Chondrocyte (in vitro differentiated cells): ENCODE data around the gene RBM6. TPM values are rescaled to one million over a fixed set of nuclear protein-coding genes. Genes with fewer than 3 reads are reported as not detected.
A peak's percentile ranks its signal among the peaks of the same experiment; 100 is the strongest.
"Not testable (repeated sequence)": the region's sequence is repeated elsewhere in the genome, so short reads cannot be mapped to it uniquely, and the experiment has no call there.

Source experiments
- DNase-seq: peaks from one replicate; pipeline ENCODE4 v3.0.0; 2021; ENCODE audit warnings: mixed read lengths, low spot score
- H3K27ac Mint-ChIP-seq: one replicate; pipeline ENCODE4 v1.8.0; 2021; ENCODE audit warnings: mild to moderate bottlenecking, moderate library complexity, mixed read lengths; ENCODE audit not compliant: unreplicated experiment
- H3K27me3 Mint-ChIP-seq: 2 replicates; pipeline ENCODE4 v1.8.0; 2021; ENCODE audit warnings: low read depth, mixed read lengths
- H3K36me3 Mint-ChIP-seq: 2 replicates; pipeline ENCODE4 v1.8.0; 2021; ENCODE audit warnings: low read depth, mixed read lengths
- H3K4me1 Mint-ChIP-seq: 2 replicates; pipeline ENCODE4 v1.8.0; 2021; ENCODE audit warnings: low read depth, mild to moderate bottlenecking, mixed read lengths
- H3K4me3 Mint-ChIP-seq: one replicate; pipeline ENCODE4 v1.8.0; 2021; ENCODE audit warnings: mild to moderate bottlenecking, moderate library complexity, mixed read lengths; ENCODE audit not compliant: unreplicated experiment
- H3K9me3 Mint-ChIP-seq: 2 replicates; pipeline ENCODE4 v1.8.0; 2021; ENCODE audit warnings: low read depth, mixed read lengths
- total RNA-seq: library from RNA; stranded (reverse); gene quantifications from 3 replicates; pipeline ENCODE4 v1.2.1, GENCODE V29; 2021
- TF ChIP-seq, protein P1 (sequence below): fragments of 200-600 bp; sonication (generic); IDR thresholded peaks from 2 replicates; pipeline ENCODE4 v1.5.0; 2021; ENCODE audit warnings: antibody characterized with exemption, mild to moderate bottlenecking, moderate library complexity

RBM6 gene
- total RNA-seq, 1 donor from 2014 or later = 57.1 TPM

DNA sequence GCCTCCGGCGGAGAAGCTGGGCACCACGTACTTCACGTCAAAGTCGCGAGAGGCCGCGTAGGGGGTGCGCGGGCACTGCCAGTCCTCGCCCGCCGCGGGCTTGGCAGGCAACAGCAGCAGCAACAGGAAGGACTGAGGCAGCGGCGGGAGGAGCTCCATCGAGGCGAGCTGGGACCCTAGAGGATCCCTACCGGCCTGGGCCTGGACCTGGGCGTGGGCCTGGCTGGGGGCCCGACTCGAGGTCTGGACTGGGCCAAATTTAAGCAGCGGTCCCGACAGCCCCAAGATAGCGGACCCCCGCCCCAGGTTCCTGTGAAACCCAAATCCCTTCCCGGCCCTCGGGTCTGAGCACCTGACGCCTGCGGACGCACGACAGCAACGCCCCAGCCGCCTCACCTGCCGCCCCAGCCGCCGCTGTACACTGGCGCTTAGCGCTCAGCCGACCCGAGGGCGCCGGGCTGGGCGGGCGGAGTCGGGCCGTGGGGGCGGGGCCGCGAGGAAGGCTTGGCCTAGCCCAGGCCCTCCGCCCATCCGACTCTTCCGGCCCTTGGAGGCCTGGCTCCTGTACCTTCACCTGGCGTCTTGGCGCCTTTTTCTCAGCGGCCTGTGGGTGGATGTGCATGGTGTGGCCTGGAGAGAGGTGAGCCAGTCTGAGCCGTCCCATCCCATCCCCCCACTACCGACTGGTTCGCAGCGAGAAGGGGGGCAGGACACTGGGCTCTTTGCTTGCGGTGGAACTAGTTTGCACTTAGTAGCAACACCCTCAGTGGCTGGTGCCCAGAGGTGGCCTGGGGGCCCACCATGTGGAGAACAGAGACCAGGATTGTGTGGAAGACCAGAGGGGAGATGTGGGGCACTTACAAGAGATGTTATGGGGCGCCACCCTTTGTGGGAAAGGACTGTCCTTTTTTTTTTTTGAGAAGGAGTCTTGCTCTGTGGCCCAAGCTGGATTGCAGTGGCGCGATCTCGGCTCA lies 36.2 kb upstream of the RBM6 start, which contains the start of gene MST1R:
Gene MST1R, minus strand, starts transcription at position 423 of the 974 bp plus-strand sequence. Its CDS starts 264 bp downstream, at position 159.
- H3K4me3 Mint-ChIP-seq = no peak within 1 kb of the TSS
- no peaks in the 10 kb centered on the region for H3K9me3 Mint-ChIP-seq
- DNase-seq = no peak
- H3K4me1 Mint-ChIP-seq = peaks cover 14% of the 10 kb centered on the region
- TF ChIP-seq, protein P1, sequence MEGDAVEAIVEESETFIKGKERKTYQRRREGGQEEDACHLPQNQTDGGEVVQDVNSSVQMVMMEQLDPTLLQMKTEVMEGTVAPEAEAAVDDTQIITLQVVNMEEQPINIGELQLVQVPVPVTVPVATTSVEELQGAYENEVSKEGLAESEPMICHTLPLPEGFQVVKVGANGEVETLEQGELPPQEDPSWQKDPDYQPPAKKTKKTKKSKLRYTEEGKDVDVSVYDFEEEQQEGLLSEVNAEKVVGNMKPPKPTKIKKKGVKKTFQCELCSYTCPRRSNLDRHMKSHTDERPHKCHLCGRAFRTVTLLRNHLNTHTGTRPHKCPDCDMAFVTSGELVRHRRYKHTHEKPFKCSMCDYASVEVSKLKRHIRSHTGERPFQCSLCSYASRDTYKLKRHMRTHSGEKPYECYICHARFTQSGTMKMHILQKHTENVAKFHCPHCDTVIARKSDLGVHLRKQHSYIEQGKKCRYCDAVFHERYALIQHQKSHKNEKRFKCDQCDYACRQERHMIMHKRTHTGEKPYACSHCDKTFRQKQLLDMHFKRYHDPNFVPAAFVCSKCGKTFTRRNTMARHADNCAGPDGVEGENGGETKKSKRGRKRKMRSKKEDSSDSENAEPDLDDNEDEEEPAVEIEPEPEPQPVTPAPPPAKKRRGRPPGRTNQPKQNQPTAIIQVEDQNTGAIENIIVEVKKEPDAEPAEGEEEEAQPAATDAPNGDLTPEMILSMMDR = no peak
- no peaks in the 10 kb centered on the region for H3K36me3 Mint-ChIP-seq
- H3K27me3 Mint-ChIP-seq = no peaks in the 10 kb centered on the region
- no peak within 1 kb of the TSS for H3K27ac Mint-ChIP-seq

DNA sequence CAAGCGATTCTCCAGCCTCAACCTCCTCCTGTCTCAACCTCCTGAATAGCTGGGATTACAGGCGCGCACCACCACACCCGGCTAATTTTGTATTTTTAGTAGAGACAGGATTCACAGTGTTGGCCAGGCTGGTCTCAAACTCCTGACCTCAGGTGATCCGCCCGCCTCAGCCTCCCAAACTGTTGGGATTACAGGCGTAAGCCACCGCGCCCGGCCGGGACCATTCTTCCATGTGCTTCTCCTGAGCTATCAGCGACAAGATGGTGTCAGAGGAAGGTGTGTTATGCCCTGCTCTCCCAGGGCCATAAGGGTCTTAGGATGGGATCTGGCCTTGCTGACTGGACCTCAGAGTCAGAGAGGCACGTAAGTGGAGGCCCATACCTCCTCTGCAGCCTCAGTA lies 35.5 kb upstream of the RBM6 start:
- H3K4me3 Mint-ChIP-seq, H3K27ac Mint-ChIP-seq, DNase-seq, H3K9me3 Mint-ChIP-seq, H3K36me3 Mint-ChIP-seq, H3K27me3 Mint-ChIP-seq: not testable (repeated sequence)
- peaks cover 14% of the 10 kb centered on the region for H3K4me1 Mint-ChIP-seq

DNA sequence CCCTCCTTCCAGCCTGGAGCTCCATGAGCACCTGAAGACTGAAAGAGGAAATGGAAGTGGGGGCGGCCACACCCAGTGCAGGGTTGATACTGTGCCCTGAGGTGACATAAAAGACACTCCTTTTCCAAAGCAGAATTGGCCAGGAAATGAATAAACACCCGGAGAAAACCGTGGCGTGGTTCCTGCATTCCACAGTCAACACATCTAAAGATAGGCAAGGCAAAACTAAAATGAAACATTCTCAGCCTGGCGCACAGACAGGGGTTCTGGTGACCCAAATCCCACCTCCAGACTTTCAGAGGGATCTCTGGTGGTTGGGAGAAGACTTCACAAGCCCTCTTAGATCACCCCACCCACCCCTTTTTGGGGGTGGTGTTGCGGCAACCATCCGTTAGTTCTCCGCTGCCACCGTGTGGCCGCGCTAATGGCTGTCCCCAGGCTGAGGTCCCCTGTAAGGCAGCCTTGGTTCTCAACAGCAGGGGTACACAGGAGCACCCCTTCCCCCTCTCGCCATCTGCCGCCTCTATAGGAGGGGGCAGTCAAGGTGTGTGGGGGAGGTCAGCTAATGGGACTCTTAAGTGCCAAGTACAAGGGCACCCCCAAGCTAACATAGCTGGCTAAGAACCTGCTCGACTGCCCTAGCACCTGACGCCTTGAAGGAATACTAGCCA lies 33.7 kb upstream of the RBM6 start:
- no peaks in the 10 kb centered on the region for H3K9me3 Mint-ChIP-seq
- no peak overlapping the region for H3K27ac Mint-ChIP-seq
- H3K4me3 Mint-ChIP-seq = peak overlapping the region; percentile 65
- TF ChIP-seq, protein P1 = peak; percentile 88
- H3K4me1 Mint-ChIP-seq = peaks cover 8% of the 10 kb centered on the region
- H3K27me3 Mint-ChIP-seq = no peaks in the 10 kb centered on the region
- no peak for DNase-seq
- peaks cover 6% of the 10 kb centered on the region for H3K36me3 Mint-ChIP-seq

DNA sequence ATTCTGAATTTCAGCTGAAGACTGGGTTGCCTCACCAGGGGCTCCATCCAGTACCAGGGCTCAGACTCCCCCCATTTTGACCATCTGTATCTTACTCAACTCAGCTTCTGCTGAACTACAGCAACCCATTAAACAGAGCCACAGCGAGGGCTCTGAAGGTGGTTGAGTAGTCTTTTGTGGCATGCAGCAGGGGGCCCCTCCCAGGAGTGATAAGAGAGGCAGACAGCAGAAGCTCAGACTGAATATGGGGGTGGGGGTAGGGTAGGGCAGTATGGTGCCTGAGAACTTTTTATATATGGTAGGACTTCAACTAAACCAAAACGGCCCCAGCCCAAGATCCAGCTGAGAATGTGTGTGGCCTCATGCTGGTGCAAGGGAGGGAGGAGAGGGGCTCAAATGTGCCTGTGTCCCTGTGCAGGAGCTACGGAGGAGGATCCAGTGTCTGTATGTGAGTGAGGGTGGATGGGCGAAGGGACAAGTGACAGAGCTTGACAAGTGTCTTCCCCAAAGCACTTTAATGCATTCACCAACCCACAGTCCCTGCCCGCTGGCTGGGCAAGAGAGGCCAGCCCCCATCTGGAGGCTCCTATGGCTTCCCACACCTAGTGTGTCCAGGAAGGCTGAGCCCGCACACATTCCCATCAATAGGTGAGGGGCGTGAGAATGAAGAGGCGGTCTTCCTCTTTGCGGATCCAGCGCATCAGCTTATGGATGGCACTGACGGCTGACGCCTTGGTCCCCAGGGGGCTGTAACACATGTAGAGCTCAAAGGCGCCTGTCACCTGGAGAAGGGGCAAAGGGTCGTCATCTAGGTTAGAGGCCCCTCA lies 31.4 kb upstream of the RBM6 start:
- TF ChIP-seq, protein P1 = no peak
- no peaks in the 10 kb centered on the region for H3K9me3 Mint-ChIP-seq
- no peak overlapping the region for H3K27ac Mint-ChIP-seq
- DNase-seq = no peak
- no peaks in the 10 kb centered on the region for H3K27me3 Mint-ChIP-seq
- peaks cover 14% of the 10 kb centered on the region for H3K36me3 Mint-ChIP-seq
- no peak overlapping the region for H3K4me3 Mint-ChIP-seq
- peaks cover 8% of the 10 kb centered on the region for H3K4me1 Mint-ChIP-seq

DNA sequence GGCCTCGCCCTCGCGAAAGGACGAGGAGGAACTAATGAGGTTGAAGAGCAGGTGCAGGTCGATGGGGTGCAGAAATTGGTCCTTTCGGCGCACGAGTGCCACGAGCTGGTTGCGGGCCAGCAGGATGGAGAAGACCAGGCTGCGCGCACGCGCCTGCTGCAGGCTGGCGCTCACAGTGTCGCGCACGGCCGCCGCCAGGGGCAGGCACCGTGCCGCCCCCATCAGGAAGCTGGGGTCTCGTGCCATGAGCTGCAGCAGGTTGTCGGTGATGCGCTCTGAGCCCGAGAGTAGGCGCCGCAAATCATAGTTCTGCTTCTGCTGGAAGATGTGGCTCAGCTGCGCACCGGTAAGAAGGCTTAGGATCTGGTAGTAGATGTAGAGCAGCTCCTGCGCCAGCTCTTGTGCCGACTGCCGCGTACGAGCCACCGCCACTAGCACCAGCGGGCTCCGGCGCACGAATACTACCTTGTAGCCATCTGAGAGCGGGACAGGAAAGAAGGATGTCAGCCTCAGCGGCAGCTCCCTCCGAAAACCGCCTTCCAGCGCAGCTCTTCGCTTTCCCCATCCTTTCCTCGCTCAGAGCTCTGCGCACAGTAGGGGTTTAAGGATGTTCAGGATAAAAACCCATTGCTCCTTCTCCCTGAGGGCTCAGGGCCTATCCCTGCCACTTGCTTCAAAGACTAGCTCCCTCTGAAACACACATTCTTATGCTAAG lies 29.4 kb upstream of the RBM6 start:
- H3K27me3 Mint-ChIP-seq = no peaks in the 10 kb centered on the region
- no peak overlapping the region for H3K4me3 Mint-ChIP-seq
- H3K9me3 Mint-ChIP-seq = no peaks in the 10 kb centered on the region
- H3K4me1 Mint-ChIP-seq = peaks cover 8% of the 10 kb centered on the region
- H3K36me3 Mint-ChIP-seq = peaks cover 14% of the 10 kb centered on the region
- TF ChIP-seq, protein P1 = no peak
- DNase-seq = no peak
- H3K27ac Mint-ChIP-seq = no peak overlapping the region
